Panc1 (cell line): ENCODE measurements around the gene TSSC4.

Experiments used
- CTCF ChIP-seq: fragments of 450-650 bp; IDR thresholded peaks from 2 replicates; pipeline ENCODE4 v1.5.1; 2017; ENCODE audit warnings: mild to moderate bottlenecking
- POLR2AphosphoS5 ChIP-seq: IDR thresholded peaks from 2 replicates; pipeline ENCODE4 v1.6.1; 2012; ENCODE audit warnings: mild to moderate bottlenecking, low read depth, low read length, moderate library complexity

- no peak for TF ChIP-seq CTCF
- no peak for TF ChIP-seq POLR2AphosphoS5
These were observed 25.7 kb downstream of the TSSC4 start for GRCh38 chr11:2426221-2426620.
